PC-3 (cell line): ENCODE data around the gene PKP1. TPM values are rescaled to one million over a fixed set of nuclear protein-coding genes. Genes with fewer than 3 reads are reported as not detected.

Source experiments
- ATAC-seq: fragments of 200-7000 bp; cut with Tn5 transposase; 2 replicates; pipeline ENCODE4 v1.9.1; 2020; ENCODE audit warnings: mild to moderate bottlenecking, moderate library complexity
- BruUV-seq: library from RNA; stranded (reverse); fragments of 400-500 nt; replicated peaks from 2 replicates; lab custom pipeline; 2021; lab: Mats Ljungman, UMichigan
- CTCF ChIA-PET: fragments of 300-600 bp; sonication (Branson Sonifier 250); formaldehyde crosslinking; loops from one replicate; lab custom pipeline; 2022; ENCODE audit warnings: antibody characterized with exemption; lab: Charles Lee
- POLR2A ChIA-PET: fragments of 300-600 bp; sonication (Branson Sonifier 250); formaldehyde crosslinking; loops from one replicate; lab custom pipeline; 2022; ENCODE audit warnings: antibody characterized with exemption; ENCODE audit not compliant: unreplicated experiment; lab: Charles Lee
- DNase-seq: peaks from one replicate; pipeline ENCODE4 v3.0.0-alpha.2; 2015
- H2AFZ ChIP-seq: fragments of 300-600 bp; sonication (generic); 2 replicates; pipeline ENCODE4 v1.6.0; 2016; ENCODE audit warnings: antibody characterized with exemption, low read length
- H3F3A ChIP-seq: fragments of 300-600 bp; sonication (generic); one replicate; pipeline ENCODE4 v1.6.0; 2017; ENCODE audit warnings: antibody characterized with exemption, low read length, control low read depth, mild to moderate bottlenecking; ENCODE audit not compliant: unreplicated experiment
- H3K27ac ChIP-seq: fragments of 300-600 bp; sonication (generic); 2 replicates; pipeline ENCODE4 v1.5.1; 2016; ENCODE audit warnings: mild to moderate bottlenecking, low read length
- H3K27me3 ChIP-seq: fragments of 300-600 bp; sonication (generic); 2 replicates; pipeline ENCODE4 v1.6.1; 2016; ENCODE audit warnings: low read length, mixed read lengths
- H3K36me3 ChIP-seq: fragments of 300-600 bp; sonication (generic); 2 replicates; pipeline ENCODE4 v1.6.1; 2016; ENCODE audit warnings: low read depth, mixed run types, low read length, mixed read lengths
- H3K4me1 ChIP-seq: fragments of 300-600 bp; sonication (generic); 2 replicates; pipeline ENCODE4 v1.5.1; 2016; ENCODE audit warnings: low read length; ENCODE audit not compliant: insufficient read depth
- H3K4me2 ChIP-seq: fragments of 300-600 bp; sonication (generic); 2 replicates; pipeline ENCODE4 v1.6.0; 2016; ENCODE audit warnings: low read length
- H3K4me3 ChIP-seq: fragments of 300-600 bp; sonication (generic); 2 replicates; pipeline ENCODE4 v1.5.1; 2016; ENCODE audit warnings: mild to moderate bottlenecking, low read length, mixed read lengths
- H3K79me2 ChIP-seq: fragments of 300-600 bp; sonication (generic); 2 replicates; pipeline ENCODE4 v1.6.1; 2017; ENCODE audit warnings: low read length, mixed read lengths
- H3K9ac ChIP-seq: fragments of 300-600 bp; sonication (generic); 2 replicates; pipeline ENCODE4 v1.6.0; 2016; ENCODE audit warnings: mild to moderate bottlenecking, low read length
- H3K9me2 ChIP-seq: fragments of 300-600 bp; sonication (generic); replicated peaks from 2 replicates; pipeline ENCODE4 v1.6.1; 2016; ENCODE audit warnings: mixed run types, low read length, mixed read lengths
- H3K9me3 ChIP-seq: fragments of 300-600 bp; sonication (generic); 2 replicates; pipeline ENCODE4 v1.6.1; 2016; ENCODE audit warnings: low read length, mixed read lengths
- H4K20me1 ChIP-seq: fragments of 300-600 bp; sonication (generic); 2 replicates; pipeline ENCODE4 v1.6.1; 2016; ENCODE audit warnings: low read length, mixed read lengths
- CTCF ChIP-seq: fragments of 300-600 bp; sonication (generic); conservative IDR thresholded peaks from 2 replicates; pipeline ENCODE4 v1.5.1; 2017; ENCODE audit warnings: antibody characterized with exemption, low read depth, mild to moderate bottlenecking, low read length
- EZH2 ChIP-seq: fragments of 300-600 bp; sonication (generic); IDR thresholded peaks from one replicate; pipeline ENCODE4 v1.6.1; 2017; ENCODE audit warnings: antibody characterized with exemption, mild to moderate bottlenecking, low read length; ENCODE audit not compliant: unreplicated experiment
- EZH2phosphoT487 ChIP-seq: fragments of 300-600 bp; sonication (generic); IDR thresholded peaks from 2 replicates; pipeline ENCODE4 v1.6.1; 2018; ENCODE audit warnings: mild to moderate bottlenecking, antibody characterized with exemption, low read length, borderline replicate concordance
- intact Hi-C: fragments of 100-400 bp; cut with micrococcal nuclease; formaldehyde crosslinking; loops from 2 replicates; pipeline ENCODE4 v1.9.0; 2023
- total RNA-seq: library from RNA; depleted of rRNA; stranded (reverse); fragments of >200 nt; gene quantifications from 2 replicates; pipeline ENCODE4 v1.2.3, GENCODE V29; 2014

Gene PKP1
- total RNA-seq, 1 experiment from 2014 or later: 211 TPM

GRCh38 chr1:201329801-201330200 is 46.5 kb downstream of the PKP1 start:
- no peak overlapping the region for H3K4me3 ChIP-seq
- CTCF ChIA-PET: no interaction called here
- H3K9me3 ChIP-seq: no peaks in the 10 kb centered on the region
- intact Hi-C loops: no loop called here
- no TSS peak for BruUV-seq
- no peak overlapping the region for H3K27ac ChIP-seq
- TF ChIP-seq EZH2phosphoT487 (no peak), EZH2 (no peak), CTCF (no peak)
- H3K9me2 ChIP-seq: no peaks in the 10 kb centered on the region
- H3K27me3 ChIP-seq: no peaks in the 10 kb centered on the region
- no peak overlapping the region for H3K4me2 ChIP-seq
- H3K4me1 ChIP-seq: no peaks in the 10 kb centered on the region
- POLR2A ChIA-PET: no interaction called here
- H3F3A ChIP-seq: no peaks in the 10 kb centered on the region
- no peaks in the 10 kb centered on the region for H4K20me1 ChIP-seq
- ATAC-seq: no peak
- no peak overlapping the region for H3K9ac ChIP-seq
- peaks cover 59% of the 10 kb centered on the region for H3K36me3 ChIP-seq
- DNase-seq: no peak
- no peak overlapping the region for H2AFZ ChIP-seq
- no peaks in the 10 kb centered on the region for H3K79me2 ChIP-seq

GRCh38 chr1:201330541-201330940 is 47.2 kb downstream of the PKP1 start:
- Histone ChIP-seq H3K79me2 (no peaks in the 10 kb centered on the region), H3K4me2 (no peak overlapping the region), H3K27ac (no peak overlapping the region), H3K36me3 (peaks cover 52% of the 10 kb centered on the region), H3K9me2 (no peaks in the 10 kb centered on the region), H3F3A (no peaks in the 10 kb centered on the region), H3K9ac (no peak overlapping the region), H3K9me3 (no peaks in the 10 kb centered on the region), H3K4me1 (no peaks in the 10 kb centered on the region), H4K20me1 (no peaks in the 10 kb centered on the region), H3K27me3 (no peaks in the 10 kb centered on the region), H2AFZ (no peak overlapping the region), H3K4me3 (no peak overlapping the region)
- ATAC-seq (no peak), DNase-seq (no peak)
- TF ChIP-seq EZH2 (no peak), EZH2phosphoT487 (no peak), CTCF (no peak)
- TSS peak; percentile 36 for BruUV-seq
- intact Hi-C loops: no loop called here
- ChIA-PET CTCF (no interaction called here), POLR2A (interaction anchor here (0.6 kb wide), 1 partner anchor 9 kb away, joined by 4 read pairs; no protein-coding TSS in a partner anchor)

GRCh38 chr1:201331166-201331565 is 47.9 kb downstream of the PKP1 start:
- Histone ChIP-seq H4K20me1 (no peaks in the 10 kb centered on the region), H3K9me2 (no peaks in the 10 kb centered on the region), H3K79me2 (no peaks in the 10 kb centered on the region), H3F3A (no peaks in the 10 kb centered on the region), H3K4me2 (no peak overlapping the region), H3K4me1 (no peaks in the 10 kb centered on the region), H3K27ac (no peak overlapping the region), H3K9me3 (no peaks in the 10 kb centered on the region), H3K9ac (no peak overlapping the region), H3K27me3 (no peaks in the 10 kb centered on the region), H3K4me3 (no peak overlapping the region), H3K36me3 (peaks cover 46% of the 10 kb centered on the region), H2AFZ (no peak overlapping the region)
- DNase-seq: no peak
- BruUV-seq: no TSS peak
- ChIA-PET CTCF (interaction anchor here (0.6 kb wide), 1 partner anchor 49 kb away, joined by 3 read pairs; no protein-coding TSS in a partner anchor), POLR2A (no interaction called here)
- ATAC-seq: no peak
- no peak for TF ChIP-seq CTCF
- no peak for TF ChIP-seq EZH2
- no peak for TF ChIP-seq EZH2phosphoT487
- intact Hi-C loops: no loop called here
